Activated CD4-positive, alpha-beta T cell treated with anti-CD3 and anti-CD28 coated beads, Interleukin-2, amount 10 ng/mL, durations not matched to agents 7 days and 5 days (primary cell): Measurements from ENCODE around the gene PIK3CG. TPM values are rescaled to one million over a fixed set of nuclear protein-coding genes. Genes with fewer than 3 reads are reported as not detected.
"Not testable (repeated sequence)": the region's sequence is repeated elsewhere in the genome, so short reads cannot be mapped to it uniquely, and the experiment has no call there.

Source experiments
- CTCF ChIA-PET: fragments of 350-600 bp; sonication (Branson Sonifier 250); formaldehyde crosslinking; loops from one replicate; lab custom pipeline; 2021; ENCODE audit warnings: antibody characterized with exemption; lab: Charles Lee
- POLR2A ChIA-PET: fragments of 350-600 bp; sonication (Branson Sonifier 250); formaldehyde crosslinking; loops from one replicate; lab custom pipeline; 2021; ENCODE audit warnings: antibody characterized with exemption; lab: Charles Lee
- DNase-seq: peaks from one replicate; pipeline ENCODE4 v3.0.0-alpha.2; 2020
- H3K27ac Mint-ChIP-seq: one replicate; pipeline ENCODE4 v1.8.0; 2021; ENCODE audit warnings: mild to moderate bottlenecking, moderate library complexity, mixed read lengths
- H3K27me3 Mint-ChIP-seq: one replicate; pipeline ENCODE4 v1.8.0; 2021; ENCODE audit warnings: mixed read lengths
- H3K36me3 Mint-ChIP-seq: one replicate; pipeline ENCODE4 v1.8.0; 2021; ENCODE audit warnings: low read depth, mixed read lengths
- H3K4me1 Mint-ChIP-seq: one replicate; pipeline ENCODE4 v1.8.0; 2021; ENCODE audit warnings: mixed read lengths
- H3K4me3 Mint-ChIP-seq: one replicate; pipeline ENCODE4 v1.8.0; 2021; ENCODE audit warnings: mild to moderate bottlenecking, moderate library complexity, mixed read lengths
- H3K9me3 Mint-ChIP-seq: one replicate; pipeline ENCODE4 v1.8.0; 2021; ENCODE audit warnings: mixed read lengths
- total RNA-seq, 2 experiments: library from RNA; stranded (reverse); gene quantifications; one replicate each; pipeline ENCODE4 v1.2.3, GENCODE V29; 2021

PIK3CG gene
- total RNA-seq, 2 experiments from 2014 or later, result 42.9 to 51.6 TPM

DNA sequence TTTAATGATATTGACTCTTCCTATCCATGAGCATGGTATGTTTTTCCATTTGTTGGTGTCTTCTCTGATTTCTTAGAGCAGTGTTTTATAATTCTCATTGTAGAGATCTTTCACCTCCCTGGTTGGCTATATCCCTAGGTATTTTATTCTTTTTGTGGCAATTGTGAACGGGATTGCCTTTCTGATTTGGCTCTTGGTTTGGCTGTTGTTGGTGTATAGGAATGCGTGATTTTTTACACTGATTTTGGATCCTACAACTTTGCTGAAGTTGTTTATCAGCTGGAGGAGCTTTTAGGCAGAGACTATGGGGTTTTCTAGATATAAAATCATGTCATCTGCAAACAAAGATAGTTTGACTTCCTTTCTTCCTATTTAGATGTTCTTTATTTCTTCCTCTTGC lies 33.9 kb downstream of the PIK3CG start:
- Mint-ChIP-seq H3K4me1 (peaks cover 10% of the 10 kb centered on the region), H3K36me3 (peaks cover 72% of the 10 kb centered on the region), H3K9me3 (peaks cover 13% of the 10 kb centered on the region)
- H3K27ac Mint-ChIP-seq, CTCF ChIA-PET, DNase-seq, H3K4me3 Mint-ChIP-seq, POLR2A ChIA-PET, H3K27me3 Mint-ChIP-seq: not testable (repeated sequence)

- ChIA-PET POLR2A (no interaction called here), CTCF (interaction anchor here (1.1 kb wide), 1 partner anchor 14 kb away, joined by 3 read pairs; no protein-coding TSS in a partner anchor)
- Mint-ChIP-seq H3K27ac (peak overlapping the region; percentile 72), H3K27me3 (no peaks in the 10 kb centered on the region), H3K4me3 (no peak overlapping the region), H3K4me1 (peaks cover 7% of the 10 kb centered on the region), H3K36me3 (peaks cover 73% of the 10 kb centered on the region), H3K9me3 (peaks cover 13% of the 10 kb centered on the region)
- DNase-seq, result no peak
Observed at GRCh38 chr7:106901828-106902441, 36.9 kb downstream of the PIK3CG start.

- H3K36me3 Mint-ChIP-seq, result peaks cover 49% of the 10 kb centered on the region
- POLR2A ChIA-PET, result no interaction called here
- H3K4me1 Mint-ChIP-seq, result peaks cover 3% of the 10 kb centered on the region
- no peak overlapping the region for H3K27ac Mint-ChIP-seq
- H3K4me3 Mint-ChIP-seq, result no peak overlapping the region
- CTCF ChIA-PET, result no interaction called here
- no peaks in the 10 kb centered on the region for H3K9me3 Mint-ChIP-seq
- DNase-seq, result no peak
- H3K27me3 Mint-ChIP-seq, result no peaks in the 10 kb centered on the region
Observed at GRCh38 chr7:106905734-106906133, 40.7 kb downstream of the PIK3CG start.

DNA sequence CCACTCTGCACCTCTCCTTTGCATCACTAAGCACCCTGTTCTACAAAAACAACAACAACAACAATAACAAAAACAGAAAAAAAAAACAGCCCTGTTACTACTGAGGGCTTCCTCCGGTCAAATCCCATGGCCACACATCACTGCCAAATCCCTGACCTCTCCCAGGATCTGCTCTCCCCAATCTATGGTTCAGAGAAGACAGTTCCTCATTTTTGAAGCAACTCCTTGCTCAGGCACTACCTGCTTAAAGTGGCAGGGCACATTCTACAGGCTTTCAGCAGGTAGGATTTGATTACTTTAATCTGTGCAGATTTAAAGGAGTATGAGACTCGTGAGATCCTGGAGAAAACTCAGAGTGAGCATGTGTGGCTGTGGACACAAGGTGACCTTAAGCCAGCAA lies 46.9 kb downstream of the PIK3CG start:
- Mint-ChIP-seq H3K27ac (no peak overlapping the region), H3K27me3 (no peaks in the 10 kb centered on the region), H3K4me1 (peaks cover 4% of the 10 kb centered on the region), H3K36me3 (peaks cover 13% of the 10 kb centered on the region), H3K9me3 (no peaks in the 10 kb centered on the region), H3K4me3 (no peak overlapping the region)
- ChIA-PET CTCF (no interaction called here), POLR2A (no interaction called here)
- no peak for DNase-seq

- no peaks in the 10 kb centered on the region for H3K27me3 Mint-ChIP-seq
- H3K9me3 Mint-ChIP-seq, result peaks cover 5% of the 10 kb centered on the region
- H3K36me3 Mint-ChIP-seq, result peaks cover 1% of the 10 kb centered on the region
- POLR2A ChIA-PET, result no interaction called here
- peaks cover 4% of the 10 kb centered on the region for H3K4me1 Mint-ChIP-seq
- H3K27ac Mint-ChIP-seq, result no peak overlapping the region
- no peak for DNase-seq
- no peak overlapping the region for H3K4me3 Mint-ChIP-seq
- CTCF ChIA-PET, result no interaction called here
Observed at GRCh38 chr7:106914018-106914607, 49.0 kb downstream of the PIK3CG start.

DNA sequence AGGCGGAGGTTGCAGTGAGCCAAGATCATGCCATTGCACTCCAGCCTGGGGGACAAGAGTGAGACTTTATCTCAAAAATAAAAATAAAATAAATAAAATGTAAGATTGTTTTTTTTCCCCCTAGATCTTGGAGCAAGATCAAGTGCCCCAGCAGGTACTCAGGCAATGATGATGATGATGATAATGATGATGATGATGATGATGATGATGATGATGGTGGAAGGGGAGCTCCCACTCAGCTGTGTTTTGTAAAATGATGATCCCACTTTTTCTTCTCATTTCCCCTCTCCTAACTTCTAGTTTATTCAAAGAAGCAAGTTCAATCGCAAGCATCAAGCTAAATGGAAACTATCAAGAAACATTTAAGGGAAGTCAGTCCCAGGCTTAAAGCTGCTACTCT lies 50.3 kb downstream of the PIK3CG start:
- peaks cover 5% of the 10 kb centered on the region for H3K9me3 Mint-ChIP-seq

GRCh38 chr7:106915873-106916272 lies 50.8 kb downstream of the PIK3CG start:
- ChIA-PET POLR2A (no interaction called here), CTCF (interaction anchor here (1.4 kb wide), 1 partner anchor 14 kb away, joined by 3 read pairs; no protein-coding TSS in a partner anchor)
- H3K9me3 Mint-ChIP-seq, result peaks cover 5% of the 10 kb centered on the region
- no peak overlapping the region for H3K4me3 Mint-ChIP-seq
- H3K27ac Mint-ChIP-seq, result no peak overlapping the region
- no peaks in the 10 kb centered on the region for H3K36me3 Mint-ChIP-seq
- no peaks in the 10 kb centered on the region for H3K27me3 Mint-ChIP-seq
- H3K4me1 Mint-ChIP-seq, result peaks cover 4% of the 10 kb centered on the region
- no peak for DNase-seq

More for the DNA sequence above, 50.3 kb downstream of the PIK3CG start:
- H3K27ac Mint-ChIP-seq, result no peak overlapping the region
- peaks cover 4% of the 10 kb centered on the region for H3K4me1 Mint-ChIP-seq
- H3K4me3 Mint-ChIP-seq, result no peak overlapping the region
- POLR2A ChIA-PET, result no interaction called here
- DNase-seq, result no peak
- no peaks in the 10 kb centered on the region for H3K36me3 Mint-ChIP-seq
- H3K27me3 Mint-ChIP-seq, result no peaks in the 10 kb centered on the region
- CTCF ChIA-PET, result interaction anchor here (1.4 kb wide), 1 partner anchor 14 kb away, joined by 3 read pairs; no protein-coding TSS in a partner anchor

- ChIA-PET POLR2A (interaction anchor here (0.6 kb wide), 1 partner anchor 129 kb away, joined by 6 read pairs; no protein-coding TSS in a partner anchor), CTCF (interaction anchor here (1.4 kb wide), 1 partner anchor 15 kb away, joined by 3 read pairs; no protein-coding TSS in a partner anchor)
- peaks cover 5% of the 10 kb centered on the region for H3K9me3 Mint-ChIP-seq
- H3K27me3 Mint-ChIP-seq, result peaks cover 4% of the 10 kb centered on the region
- H3K4me3 Mint-ChIP-seq, result no peak overlapping the region
- peaks cover 4% of the 10 kb centered on the region for H3K4me1 Mint-ChIP-seq
- DNase-seq, result no peak
- H3K27ac Mint-ChIP-seq, result no peak overlapping the region
- H3K36me3 Mint-ChIP-seq, result no peaks in the 10 kb centered on the region
Observed at GRCh38 chr7:106916679-106917078, 51.6 kb downstream of the PIK3CG start.

DNA sequence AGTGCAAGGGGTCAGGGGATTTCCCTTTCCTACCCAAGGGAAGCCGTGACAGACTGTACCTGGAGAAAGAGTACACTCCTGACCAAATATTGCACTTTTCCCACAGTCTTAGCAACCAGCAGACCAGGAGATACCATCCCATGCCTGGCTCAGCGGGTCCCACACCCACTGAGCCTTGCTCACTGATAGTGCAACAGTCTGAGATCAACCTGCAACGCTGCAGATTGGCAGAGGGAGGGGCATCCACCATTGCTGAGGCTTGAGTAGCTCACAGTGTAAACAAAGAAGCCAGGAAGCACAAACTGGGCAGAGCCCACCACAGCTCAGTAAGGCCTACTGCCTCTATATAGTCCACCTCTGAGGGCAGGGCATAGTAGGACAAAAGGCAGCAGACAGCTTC lies 53.9 kb downstream of the PIK3CG start:
- Mint-ChIP-seq H3K27ac (no peak overlapping the region), H3K4me1 (peaks cover 4% of the 10 kb centered on the region), H3K27me3 (peaks cover 4% of the 10 kb centered on the region), H3K4me3 (no peak overlapping the region), H3K36me3 (no peaks in the 10 kb centered on the region), H3K9me3 (peaks cover 8% of the 10 kb centered on the region)
- POLR2A ChIA-PET, result no interaction called here
- CTCF ChIA-PET, result no interaction called here
- no peak for DNase-seq

GRCh38 chr7:106924468-106924867 lies 59.4 kb downstream of the PIK3CG start:
- H3K36me3 Mint-ChIP-seq, H3K27me3 Mint-ChIP-seq, H3K9me3 Mint-ChIP-seq, H3K4me3 Mint-ChIP-seq, DNase-seq, H3K4me1 Mint-ChIP-seq, H3K27ac Mint-ChIP-seq, CTCF ChIA-PET, POLR2A ChIA-PET: not testable (repeated sequence)

DNA sequence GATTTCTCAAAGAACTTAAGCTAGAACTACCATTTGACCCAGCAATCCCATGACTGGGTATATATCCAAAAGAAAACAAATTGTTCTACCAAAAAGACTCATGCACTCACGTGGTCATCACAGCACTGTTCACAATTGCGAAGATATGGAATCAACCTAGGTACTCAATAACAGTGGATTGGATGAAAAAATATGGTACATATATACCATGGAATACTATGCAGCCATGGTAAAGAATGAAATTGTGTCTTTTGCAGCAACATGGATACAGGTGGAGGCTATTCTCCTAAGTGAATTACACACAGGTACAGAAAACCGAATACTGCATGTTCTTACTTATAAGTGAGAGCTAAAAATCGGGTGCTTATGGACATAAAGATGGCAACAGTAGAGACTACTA lies 61.8 kb downstream of the PIK3CG start:
- H3K4me1 Mint-ChIP-seq, result no peaks in the 10 kb centered on the region
- ChIA-PET POLR2A (no interaction called here), CTCF (interaction anchor here (1.0 kb wide), 1 partner anchor 90 kb away, joined by 3 read pairs; no protein-coding TSS in a partner anchor)
- H3K4me3 Mint-ChIP-seq, result no peak overlapping the region
- no peak for DNase-seq
- H3K27me3 Mint-ChIP-seq, result no peaks in the 10 kb centered on the region
- H3K27ac Mint-ChIP-seq, result no peak overlapping the region
- peaks cover 6% of the 10 kb centered on the region for H3K9me3 Mint-ChIP-seq
- no peaks in the 10 kb centered on the region for H3K36me3 Mint-ChIP-seq

GRCh38 chr7:106927536-106927935 lies 62.5 kb downstream of the PIK3CG start:
- Mint-ChIP-seq H3K27ac (no peak overlapping the region), H3K27me3 (no peaks in the 10 kb centered on the region), H3K9me3 (peaks cover 3% of the 10 kb centered on the region), H3K36me3 (no peaks in the 10 kb centered on the region), H3K4me1 (no peaks in the 10 kb centered on the region), H3K4me3 (no peak overlapping the region)
- no peak for DNase-seq
- ChIA-PET CTCF (no interaction called here), POLR2A (no interaction called here)

GRCh38 chr7:106929616-106930015 lies 64.5 kb downstream of the PIK3CG start:
- not testable (repeated sequence) for H3K4me3 Mint-ChIP-seq

More at GRCh38 chr7:106929616-106930015, 64.5 kb downstream of the PIK3CG start:
- H3K4me1 Mint-ChIP-seq, H3K9me3 Mint-ChIP-seq, H3K27ac Mint-ChIP-seq, DNase-seq, H3K27me3 Mint-ChIP-seq, H3K36me3 Mint-ChIP-seq, CTCF ChIA-PET: not testable (repeated sequence)
- POLR2A ChIA-PET, result interaction anchor here (0.7 kb wide), 1 partner anchor 20 kb away, joined by 3 read pairs; no protein-coding TSS in a partner anchor
